ENCODE results near the gene ZNF280B.
"Not testable (repeated sequence)": the region's sequence is repeated elsewhere in the genome, so short reads cannot be mapped to it uniquely, and the experiment has no call there.

Gene ZNF280B

DNA sequence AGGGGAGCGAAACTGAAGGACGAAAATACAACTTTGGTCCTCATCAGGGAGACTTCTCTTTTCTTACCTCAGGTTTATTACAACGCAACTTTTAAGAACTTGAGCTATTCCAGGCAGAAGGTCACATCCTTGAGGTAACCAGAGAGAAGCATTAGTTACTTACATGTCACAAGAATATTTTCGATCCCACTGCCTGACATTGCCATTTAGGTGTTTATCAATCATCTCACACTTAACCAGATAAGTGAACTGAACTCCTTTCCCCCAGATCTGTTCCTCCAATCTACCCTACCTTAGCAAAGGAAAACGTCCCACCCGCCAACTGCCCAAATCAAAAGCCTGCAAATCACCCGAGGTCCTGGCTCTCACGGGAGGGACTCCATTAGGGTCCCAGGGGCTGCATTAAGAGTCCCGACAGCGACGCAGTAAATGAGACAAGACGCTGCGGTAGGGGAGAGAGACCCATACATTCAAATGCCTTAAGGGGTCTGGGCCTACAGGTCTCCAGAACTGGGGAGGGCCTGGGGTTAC, 734 bp downstream of the ZNF280B start:
- H3K36me3 ChIP-seq (ENCODE audit: insufficient read depth, low read length): peaks cover 7% of the 10 kb centered on the region; the same call in 1 of the 2 replicates
- TF ChIP-seq FOXP2 (optimal IDR thresholded peaks at IDR 0.05; ENCODE audit: control extremely low read depth, extremely low read length, insufficient read depth): no peak
- no peak for TF ChIP-seq EZH2 (IDR thresholded peaks at IDR 0.05)
- no peak for TF ChIP-seq POLR2AphosphoS5 (IDR thresholded peaks at IDR 0.05; ENCODE audit: borderline replicate concordance, low read depth, low read length)
- no peak overlapping the region for H3K27ac ChIP-seq
- H3K9me3 ChIP-seq (ENCODE audit: low read depth, low read length): no peaks in the 10 kb centered on the region
- peak overlapping the region; percentile 76 for H3K9ac ChIP-seq (ENCODE audit: insufficient read length)
- peak overlapping the region; percentile 80 for H3K4me3 ChIP-seq
- no peak for DNase-seq (ENCODE audit: low read depth, low spot score)

DNA sequence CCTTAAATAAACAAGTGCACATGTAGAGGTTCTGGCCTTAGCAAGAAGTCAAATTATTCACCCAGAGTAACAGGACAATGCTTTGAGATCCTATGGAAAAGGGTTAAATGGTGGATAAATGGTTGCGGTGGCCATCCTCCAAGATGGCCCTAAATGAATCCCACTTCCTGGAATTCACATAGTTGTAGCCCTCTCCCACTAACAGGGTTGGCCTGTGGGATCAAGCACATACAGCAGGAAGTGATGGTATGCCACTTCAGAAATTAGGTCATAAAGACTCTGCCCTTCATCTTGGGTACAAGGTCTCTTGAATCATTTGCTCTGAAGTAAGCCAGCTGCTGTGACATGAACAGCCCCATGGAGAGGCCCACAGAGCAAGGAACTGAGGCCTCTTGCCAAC, 1.8 kb downstream of the ZNF280B start:
- H3K4me3 ChIP-seq: no peak overlapping the region
- no peak overlapping the region for H3K9ac ChIP-seq (ENCODE audit: insufficient read length)
- no peaks in the 10 kb centered on the region for H3K9me3 ChIP-seq (ENCODE audit: low read depth, low read length)
- no peak for DNase-seq (ENCODE audit: low read depth, low spot score)
- H3K36me3 ChIP-seq (ENCODE audit: insufficient read depth, low read length): peaks cover 7% of the 10 kb centered on the region; the same call in 1 of the 2 replicates
- TF ChIP-seq EZH2 (IDR thresholded peaks at IDR 0.05) (no peak), FOXP2 (optimal IDR thresholded peaks at IDR 0.05; ENCODE audit: control extremely low read depth, extremely low read length, insufficient read depth) (no peak), POLR2AphosphoS5 (IDR thresholded peaks at IDR 0.05; ENCODE audit: borderline replicate concordance, low read depth, low read length) (no peak)
- H3K27ac ChIP-seq: no peak overlapping the region

DNA sequence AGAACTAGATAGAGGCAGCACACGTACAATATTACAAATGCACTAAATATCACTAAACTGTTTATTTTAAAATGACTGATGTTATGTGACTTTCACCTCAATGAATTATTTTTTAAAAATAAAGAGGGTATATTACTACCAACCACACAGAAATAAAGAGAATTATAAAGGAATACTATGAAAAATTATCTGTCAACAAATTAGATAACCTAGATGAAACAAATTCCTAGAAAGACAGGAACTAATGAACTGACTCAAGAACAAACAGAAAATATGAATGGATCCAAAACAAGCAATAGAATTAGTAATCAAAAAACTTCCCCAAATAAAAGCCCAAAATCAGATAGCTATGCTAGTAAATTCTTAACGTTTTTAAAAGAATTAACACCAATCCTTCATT, 10.3 kb downstream of the ZNF280B start:
- DNase-seq (ENCODE audit: low read depth, low spot score): no peak
- H3K27ac ChIP-seq: no peak overlapping the region
- H3K9me3 ChIP-seq (ENCODE audit: low read depth, low read length): no peaks in the 10 kb centered on the region
- 0 out of 2 replicates have a peak, but pooled peaks cover 1% of the 10 kb centered on the region for H3K36me3 ChIP-seq (ENCODE audit: insufficient read depth, low read length)
- H3K9ac ChIP-seq (ENCODE audit: insufficient read length): no peak overlapping the region
- H3K4me3 ChIP-seq: no peak overlapping the region
- TF ChIP-seq EZH2 (IDR thresholded peaks at IDR 0.05) (no peak), POLR2AphosphoS5 (IDR thresholded peaks at IDR 0.05; ENCODE audit: borderline replicate concordance, low read depth, low read length) (no peak), FOXP2 (optimal IDR thresholded peaks at IDR 0.05; ENCODE audit: control extremely low read depth, extremely low read length, insufficient read depth) (no peak)

DNA sequence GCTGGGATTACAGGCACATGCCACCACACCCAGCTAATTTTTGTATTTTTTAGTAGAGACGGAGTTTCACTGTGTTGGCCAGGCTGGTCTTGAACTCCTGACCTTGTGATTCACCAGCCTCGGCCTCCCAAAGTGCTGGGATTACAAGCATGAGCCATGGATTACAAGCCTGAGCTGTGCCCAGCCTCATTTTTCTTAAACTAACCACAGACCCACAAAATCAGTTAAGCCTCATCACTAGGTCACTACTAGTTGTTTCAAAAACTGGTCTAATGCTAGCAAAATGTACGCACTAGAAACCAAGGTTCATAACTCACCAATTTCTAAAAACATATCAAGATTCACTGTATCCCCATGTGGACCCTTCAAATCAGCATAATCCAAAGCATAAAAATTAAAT, 17.0 kb downstream of the ZNF280B start:
- not testable (repeated sequence) for H3K4me3 ChIP-seq; H3K36me3 ChIP-seq (ENCODE audit: insufficient read depth, low read length); DNase-seq (ENCODE audit: low read depth, low spot score); H3K9me3 ChIP-seq (ENCODE audit: low read depth, low read length); H3K27ac ChIP-seq; H3K9ac ChIP-seq (ENCODE audit: insufficient read length)

DNA sequence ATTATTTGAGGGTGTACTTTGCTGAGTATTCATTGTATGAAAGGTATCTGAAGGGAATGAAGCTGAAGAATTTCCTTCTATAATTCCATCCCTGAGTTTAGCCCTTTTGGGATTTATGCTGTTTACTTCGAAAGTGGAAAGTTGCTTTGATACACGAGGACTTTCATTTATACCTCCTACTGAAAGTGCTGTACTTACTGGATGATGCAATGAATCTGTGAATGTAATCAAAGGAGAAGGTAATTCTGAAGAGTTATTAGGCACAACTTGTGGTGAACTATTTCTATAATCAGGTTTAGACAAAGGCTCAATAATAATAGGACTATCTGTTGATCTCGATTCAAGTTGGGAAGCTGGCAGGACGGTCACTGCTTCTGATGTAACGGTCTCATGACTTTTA, 19.8 kb downstream of the ZNF280B start:
- peaks cover 3% of the 10 kb centered on the region; the same call in 1 of the 2 replicates for H3K36me3 ChIP-seq (ENCODE audit: insufficient read depth, low read length)
- H3K4me3 ChIP-seq: no peak overlapping the region
- no peak overlapping the region for H3K9ac ChIP-seq (ENCODE audit: insufficient read length)
- H3K27ac ChIP-seq: no peak overlapping the region
- TF ChIP-seq POLR2AphosphoS5 (IDR thresholded peaks at IDR 0.05; ENCODE audit: borderline replicate concordance, low read depth, low read length) (no peak), EZH2 (IDR thresholded peaks at IDR 0.05) (no peak), FOXP2 (optimal IDR thresholded peaks at IDR 0.05; ENCODE audit: control extremely low read depth, extremely low read length, insufficient read depth) (no peak)
- no peaks in the 10 kb centered on the region for H3K9me3 ChIP-seq (ENCODE audit: low read depth, low read length)
- DNase-seq (ENCODE audit: low read depth, low spot score): no peak

DNA sequence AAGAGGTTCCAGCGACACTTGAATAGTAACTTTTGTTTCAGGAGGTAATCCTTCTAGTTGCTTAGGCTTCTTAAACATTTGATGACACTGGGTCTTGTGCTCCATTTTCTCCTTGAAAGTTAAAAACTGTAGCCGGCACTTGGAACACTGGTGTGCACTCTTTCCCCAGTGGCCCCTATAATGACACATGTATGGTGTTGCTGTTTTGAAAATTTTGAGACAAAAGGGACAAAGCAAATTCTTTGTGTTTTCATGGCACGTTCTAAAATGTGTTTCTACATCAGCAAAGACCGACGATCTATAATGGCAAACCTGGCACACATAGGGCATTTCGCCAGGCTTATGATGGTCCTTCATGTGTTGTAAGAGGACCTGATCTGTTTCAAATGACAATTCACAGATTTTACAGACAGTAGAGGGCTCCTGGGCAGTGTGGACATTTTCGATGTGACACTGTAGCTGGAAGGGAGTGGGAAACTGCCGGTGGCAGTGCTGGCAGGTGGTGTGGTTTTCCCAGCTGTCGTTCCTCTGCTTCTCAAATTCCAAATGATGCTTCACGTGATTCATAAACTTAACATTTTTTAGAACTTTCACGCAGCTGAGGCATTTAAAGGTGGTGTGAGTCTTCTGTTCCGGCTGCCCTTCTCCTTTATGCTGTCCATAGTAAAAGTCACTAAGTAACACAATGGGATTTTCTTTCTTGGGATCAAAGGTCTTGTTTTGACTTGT, 20.5 kb downstream of the ZNF280B start:
- Histone ChIP-seq H3K36me3 (ENCODE audit: insufficient read depth, low read length) (peaks cover 3% of the 10 kb centered on the region; the same call in 1 of the 2 replicates), H3K27ac (no peak overlapping the region), H3K4me3 (no peak overlapping the region), H3K9ac (ENCODE audit: insufficient read length) (no peak overlapping the region), H3K9me3 (ENCODE audit: low read depth, low read length) (no peaks in the 10 kb centered on the region)
- DNase-seq (ENCODE audit: low read depth, low spot score): no peak
- no peak for TF ChIP-seq EZH2 (IDR thresholded peaks at IDR 0.05)
- no peak for TF ChIP-seq FOXP2 (optimal IDR thresholded peaks at IDR 0.05; ENCODE audit: control extremely low read depth, extremely low read length, insufficient read depth)
- no peak for TF ChIP-seq POLR2AphosphoS5 (IDR thresholded peaks at IDR 0.05; ENCODE audit: borderline replicate concordance, low read depth, low read length)

DNA sequence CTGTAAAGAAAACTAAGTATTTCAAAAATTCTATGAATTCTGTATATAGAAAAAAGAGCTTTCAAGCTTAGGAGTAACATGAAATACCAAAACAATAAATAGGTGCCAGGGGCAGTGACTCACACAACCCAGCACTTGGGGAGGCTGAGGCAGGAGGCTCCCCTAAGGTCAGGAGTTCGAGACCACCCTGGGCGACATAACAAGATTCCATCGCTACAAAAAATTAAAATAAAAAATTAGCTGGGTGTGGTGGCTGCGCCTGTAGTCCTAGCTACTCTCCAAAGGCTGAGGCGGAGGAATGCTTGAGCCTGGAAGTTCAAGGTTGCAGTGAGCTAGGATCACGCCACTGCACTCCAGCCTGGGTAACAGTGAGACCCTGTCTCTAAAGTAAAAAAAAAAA, 21.5 kb downstream of the ZNF280B start:
- DNase-seq (ENCODE audit: low read depth, low spot score): no peak
- Histone ChIP-seq H3K36me3 (ENCODE audit: insufficient read depth, low read length) (peaks cover 3% of the 10 kb centered on the region; the same call in 1 of the 2 replicates), H3K27ac (no peak overlapping the region), H3K9ac (ENCODE audit: insufficient read length) (no peak overlapping the region), H3K9me3 (ENCODE audit: low read depth, low read length) (no peaks in the 10 kb centered on the region), H3K4me3 (no peak overlapping the region)
- TF ChIP-seq EZH2 (IDR thresholded peaks at IDR 0.05) (no peak), POLR2AphosphoS5 (IDR thresholded peaks at IDR 0.05; ENCODE audit: borderline replicate concordance, low read depth, low read length) (no peak), FOXP2 (optimal IDR thresholded peaks at IDR 0.05; ENCODE audit: control extremely low read depth, extremely low read length, insufficient read depth) (no peak)

DNA sequence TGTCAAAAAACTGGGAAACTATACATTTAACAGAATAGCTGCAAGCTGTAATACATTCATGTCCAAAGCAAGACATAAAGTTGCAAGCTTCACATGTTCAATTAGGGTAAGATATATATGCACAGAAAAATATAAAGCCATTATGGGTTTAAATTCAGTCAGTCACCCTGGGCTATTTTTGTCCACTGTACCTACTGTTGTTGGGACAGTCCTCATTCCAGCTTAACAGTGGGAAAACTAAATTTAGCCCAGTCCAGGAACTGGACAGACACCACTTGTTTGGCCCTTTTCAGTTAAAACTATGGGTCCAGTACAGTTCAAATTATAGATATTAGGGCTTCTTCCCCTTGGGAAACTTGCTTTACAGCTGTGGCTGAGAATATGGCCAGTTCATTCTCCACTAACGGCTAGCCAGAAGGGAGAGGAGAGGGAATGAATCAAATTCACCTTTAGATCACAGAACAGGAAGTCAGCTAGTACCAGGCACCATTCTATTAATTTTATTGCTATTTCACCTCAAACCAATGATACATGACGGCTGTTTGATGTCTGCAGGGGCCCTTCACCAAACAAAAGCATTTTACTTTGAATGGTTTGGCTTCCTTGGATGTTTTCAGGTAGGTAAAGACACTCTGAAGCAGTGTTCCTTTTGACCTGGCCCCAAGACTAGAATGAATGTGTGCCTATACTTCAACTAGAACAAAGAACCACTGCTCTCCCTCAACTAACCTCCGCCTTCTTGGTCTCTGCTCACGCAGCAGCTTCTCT, 22.2 kb downstream of the ZNF280B start:
- Histone ChIP-seq H3K36me3 (ENCODE audit: insufficient read depth, low read length) (peaks cover 3% of the 10 kb centered on the region; the same call in 1 of the 2 replicates), H3K4me3 (no peak overlapping the region), H3K27ac (no peak overlapping the region), H3K9ac (ENCODE audit: insufficient read length) (no peak overlapping the region), H3K9me3 (ENCODE audit: low read depth, low read length) (no peaks in the 10 kb centered on the region)
- no peak for DNase-seq (ENCODE audit: low read depth, low spot score)
- TF ChIP-seq FOXP2 (optimal IDR thresholded peaks at IDR 0.05; ENCODE audit: control extremely low read depth, extremely low read length, insufficient read depth): no peak
- no peak for TF ChIP-seq POLR2AphosphoS5 (IDR thresholded peaks at IDR 0.05; ENCODE audit: borderline replicate concordance, low read depth, low read length)
- no peak for TF ChIP-seq EZH2 (IDR thresholded peaks at IDR 0.05)
